COLO829 (cell line): ENCODE results near the gene SIL1.
"Not testable (repeated sequence)": the region's sequence is repeated elsewhere in the genome, so short reads cannot be mapped to it uniquely, and the experiment has no call there.

Source experiments
- DNase-seq: peaks from one replicate; pipeline ENCODE4 v3.0.0; 2012; ENCODE audit warnings: low spot score

The SIL1 gene

DNA sequence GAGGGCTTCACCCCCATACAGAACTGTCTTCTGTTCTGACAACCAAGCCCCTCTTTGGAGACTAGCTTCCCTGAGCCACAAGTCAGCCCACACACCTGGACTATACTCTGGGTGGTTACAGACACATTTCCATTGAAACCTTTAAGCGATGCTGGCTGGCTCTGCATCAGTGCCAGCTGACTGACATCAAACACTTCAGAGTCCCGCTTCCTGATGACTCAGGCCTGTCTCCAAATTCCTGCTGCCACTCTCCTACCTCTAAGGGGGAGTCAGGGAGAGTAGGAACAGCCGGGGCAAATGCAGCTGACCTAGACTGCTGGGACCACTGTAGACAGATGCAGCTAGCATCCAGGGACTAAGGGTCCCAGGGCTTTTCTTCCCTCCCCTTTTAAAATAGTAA lies 59.4 kb downstream of the SIL1 start:
- peak; percentile 29 for DNase-seq

DNA sequence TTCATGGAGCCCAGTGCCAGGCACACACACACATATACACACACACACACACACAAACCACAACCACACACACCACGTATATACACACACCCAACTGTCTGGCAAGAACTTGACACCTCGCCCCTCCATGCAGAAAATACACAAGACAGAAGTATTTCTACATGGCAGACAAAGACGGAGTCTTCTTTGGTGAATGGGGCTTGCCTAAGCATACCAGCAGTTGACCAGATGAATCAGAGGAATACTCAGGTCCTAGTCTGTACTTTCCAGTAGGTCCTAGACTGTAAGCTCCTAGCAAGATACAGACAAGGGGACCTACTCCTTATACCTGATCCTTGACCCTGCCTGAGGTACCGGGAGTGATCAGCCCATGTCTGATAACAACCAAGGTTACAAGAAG lies 60.1 kb downstream of the SIL1 start:
- DNase-seq, result no peak

DNA sequence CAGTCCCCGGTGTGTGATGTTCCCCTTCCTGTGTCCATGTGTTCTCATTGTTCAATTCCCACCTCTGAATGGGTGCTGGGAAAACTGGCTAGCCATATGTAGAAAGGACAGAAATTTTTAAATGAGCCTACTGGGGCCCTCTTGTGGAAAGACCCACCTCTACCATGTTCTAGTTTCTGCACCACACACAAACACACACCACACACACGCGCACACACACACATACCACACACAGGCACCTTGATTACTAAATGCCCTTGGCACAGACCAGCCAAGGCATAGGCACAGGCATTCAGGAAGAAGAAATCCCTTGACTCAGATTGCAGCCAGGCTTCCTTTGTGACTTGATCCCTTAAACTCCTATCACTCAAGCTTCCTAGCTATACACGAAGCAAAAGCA lies 60.5 kb downstream of the SIL1 start:
- DNase-seq, result peak; percentile 7

DNA sequence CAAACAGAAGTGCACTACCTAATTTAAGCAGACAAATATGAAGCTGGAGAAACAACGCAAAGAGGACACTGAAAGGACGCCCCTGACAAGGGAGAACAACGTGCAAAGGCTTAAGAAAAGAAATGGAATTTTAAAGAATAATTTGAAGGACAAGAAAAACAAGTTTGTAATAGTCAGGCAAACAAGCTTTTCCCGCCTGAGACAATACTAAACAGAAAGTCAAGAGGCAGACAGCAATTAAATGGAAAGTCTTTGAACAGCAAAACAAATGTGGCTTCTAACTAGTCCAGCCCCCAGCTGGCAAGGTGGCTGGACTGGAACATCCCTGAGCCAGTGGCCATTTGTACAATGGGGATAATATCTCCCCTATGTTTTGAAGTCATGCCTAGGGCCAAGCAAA lies 63.3 kb downstream of the SIL1 start:
- DNase-seq, result no peak

DNA sequence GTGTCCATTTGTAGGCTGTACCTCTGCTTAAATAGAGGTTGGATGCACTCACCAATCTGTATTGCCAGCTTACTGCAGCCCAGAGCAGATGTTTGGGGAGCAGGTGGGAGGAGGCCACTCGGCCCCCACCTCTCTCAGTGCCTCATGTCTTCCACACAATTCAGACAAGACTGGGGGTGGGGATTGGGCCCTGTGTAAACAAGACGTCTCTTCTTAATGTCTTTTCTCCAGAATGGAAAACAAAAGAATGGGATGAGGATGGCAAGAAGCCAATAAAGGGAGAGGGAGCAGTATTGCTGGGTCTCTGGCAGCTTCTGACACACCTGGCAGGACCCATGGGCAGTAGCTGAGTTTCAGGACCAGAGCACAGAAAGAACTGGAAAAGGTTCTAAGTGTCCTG lies 64.9 kb downstream of the SIL1 start:
- DNase-seq, result no peak

DNA sequence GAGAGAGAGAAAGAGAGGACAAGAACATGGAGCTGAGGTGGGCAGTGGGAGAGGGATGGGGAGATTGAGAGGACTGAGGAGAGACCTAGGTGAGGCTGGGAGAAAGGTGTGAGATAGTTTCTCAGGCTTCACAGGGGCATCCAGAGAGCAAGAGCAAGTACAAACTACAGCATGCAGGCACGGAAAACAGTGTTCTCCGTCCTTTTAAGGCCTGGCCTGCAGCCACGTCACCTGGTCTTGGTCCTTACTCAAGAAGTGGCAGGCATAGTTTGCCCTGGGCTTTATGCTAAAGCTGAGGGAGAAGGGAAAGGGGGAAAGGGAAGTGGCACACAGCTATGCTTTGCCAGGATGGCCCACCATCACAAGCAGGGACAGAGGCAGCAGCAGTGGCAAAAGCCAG lies 65.7 kb downstream of the SIL1 start:
- no peak for DNase-seq

DNA sequence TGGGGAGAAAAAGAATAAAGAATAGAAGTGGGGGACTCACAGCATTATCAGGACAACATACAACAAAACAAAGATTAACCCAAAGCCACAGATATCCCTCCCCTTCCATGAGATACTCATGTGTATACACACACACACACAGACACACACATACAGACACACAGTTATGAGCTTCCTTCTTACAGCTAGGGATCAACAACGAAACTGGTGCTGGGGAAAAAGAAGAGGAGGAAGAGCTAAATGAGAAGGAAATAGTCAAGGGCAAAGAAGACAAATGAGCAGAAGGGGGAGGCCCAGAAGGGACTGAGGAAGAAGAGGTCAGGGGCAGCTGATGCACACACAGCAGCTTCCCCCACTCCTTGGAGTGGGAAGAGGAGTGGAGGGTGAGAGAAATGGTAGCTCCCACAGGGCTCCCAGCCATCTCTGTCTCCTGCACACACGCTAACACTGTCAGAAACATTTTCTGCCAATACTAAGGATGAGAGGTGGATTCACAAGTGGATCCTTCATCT lies 66.2 kb downstream of the SIL1 start:
- no peak for DNase-seq

DNA sequence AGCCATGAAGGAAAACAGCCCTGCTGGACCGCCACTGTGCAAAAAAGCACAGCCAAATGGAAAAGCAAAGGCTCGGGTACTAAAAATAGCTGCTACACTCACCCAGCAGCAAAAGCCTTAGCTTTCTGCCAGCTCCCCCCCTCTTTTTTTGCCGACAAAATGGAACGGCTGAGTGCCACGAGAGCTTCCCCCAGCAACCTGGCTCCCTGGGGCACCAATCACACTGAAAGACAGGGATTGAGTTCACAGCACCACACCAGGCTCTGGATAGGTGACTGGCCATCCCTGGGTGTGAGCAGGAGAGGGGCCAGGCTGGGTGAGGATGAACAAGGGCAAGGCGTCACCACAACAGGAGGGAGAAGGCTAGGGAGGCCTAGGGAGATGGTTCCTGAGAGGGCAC lies 66.7 kb downstream of the SIL1 start:
- DNase-seq, result no peak

DNA sequence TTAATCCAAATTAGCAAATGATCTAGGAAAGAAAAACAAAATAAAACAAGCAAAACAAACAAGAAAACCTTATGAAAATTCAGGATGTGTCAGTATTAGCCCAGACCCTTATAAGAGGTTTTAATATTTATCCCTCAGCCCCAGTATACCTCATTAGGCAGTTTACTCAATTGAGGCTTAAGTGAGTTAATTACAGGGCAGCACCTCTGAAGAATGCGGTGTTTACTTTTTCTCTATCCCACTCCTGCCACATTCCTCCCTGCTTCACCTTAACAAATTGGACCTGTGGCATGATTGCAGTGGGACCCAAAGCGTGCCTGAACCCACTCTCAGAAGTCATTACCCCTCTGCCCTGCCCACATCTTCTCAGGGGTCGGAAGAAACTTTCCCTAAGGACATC lies 67.1 kb downstream of the SIL1 start:
- no peak for DNase-seq

DNA sequence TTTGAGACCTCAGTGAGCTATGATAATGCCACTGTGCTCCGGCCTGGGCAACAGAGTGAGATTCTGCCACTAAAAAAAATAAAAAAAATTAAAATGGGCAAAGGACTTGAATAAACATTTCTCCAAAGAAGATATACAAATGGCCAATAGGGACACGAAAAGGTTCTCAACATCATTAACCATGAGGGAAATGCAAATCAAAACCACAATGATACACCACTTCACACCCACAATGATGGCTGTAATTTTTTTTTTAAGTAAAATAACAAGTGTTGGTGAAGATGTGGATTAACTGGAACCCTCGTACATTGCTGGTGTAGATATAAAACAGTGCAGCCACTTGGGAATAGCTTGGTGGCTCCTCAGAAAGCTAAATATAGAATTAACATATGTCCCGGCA lies 68.0 kb downstream of the SIL1 start:
- DNase-seq, result no peak

DNA sequence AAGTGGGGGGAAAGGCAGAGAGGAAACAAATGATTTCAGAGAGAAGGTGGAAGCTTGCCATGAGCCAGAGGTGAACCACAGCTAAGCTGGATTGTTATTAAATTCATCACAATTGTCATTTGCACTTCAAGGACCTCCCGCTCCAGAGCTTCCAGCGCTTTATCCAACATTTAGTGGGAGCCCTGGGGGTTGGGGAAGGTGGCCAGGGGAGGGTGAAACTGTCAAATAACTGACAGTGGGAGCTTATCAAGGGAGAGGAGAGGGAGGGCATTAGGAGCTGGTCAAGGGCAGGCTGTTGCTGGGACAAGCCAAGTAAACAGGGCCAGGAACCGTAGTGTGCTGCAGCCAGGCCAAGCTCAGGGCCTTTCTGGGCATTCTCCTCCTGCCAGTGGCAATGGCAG lies 71.5 kb downstream of the SIL1 start:
- no peak for DNase-seq

DNA sequence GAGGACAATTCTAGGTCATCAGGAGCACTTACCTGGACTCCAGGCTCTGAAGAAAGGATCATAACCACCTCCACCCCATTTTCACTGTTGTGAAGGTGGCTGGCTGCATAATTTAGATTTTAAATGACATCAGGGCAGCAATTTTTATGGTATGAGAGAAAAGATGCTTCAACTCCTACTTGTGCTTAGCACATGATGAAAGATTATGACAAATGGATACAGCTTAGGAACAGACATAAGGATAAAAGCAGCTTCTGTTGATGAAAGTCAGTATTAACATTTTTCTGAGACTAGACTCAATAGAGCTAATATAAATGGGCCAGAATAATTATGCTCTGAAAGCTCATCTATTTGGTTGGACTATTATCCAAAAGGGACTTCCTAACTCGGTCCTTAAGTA lies 72.2 kb downstream of the SIL1 start:
- no peak for DNase-seq

DNA sequence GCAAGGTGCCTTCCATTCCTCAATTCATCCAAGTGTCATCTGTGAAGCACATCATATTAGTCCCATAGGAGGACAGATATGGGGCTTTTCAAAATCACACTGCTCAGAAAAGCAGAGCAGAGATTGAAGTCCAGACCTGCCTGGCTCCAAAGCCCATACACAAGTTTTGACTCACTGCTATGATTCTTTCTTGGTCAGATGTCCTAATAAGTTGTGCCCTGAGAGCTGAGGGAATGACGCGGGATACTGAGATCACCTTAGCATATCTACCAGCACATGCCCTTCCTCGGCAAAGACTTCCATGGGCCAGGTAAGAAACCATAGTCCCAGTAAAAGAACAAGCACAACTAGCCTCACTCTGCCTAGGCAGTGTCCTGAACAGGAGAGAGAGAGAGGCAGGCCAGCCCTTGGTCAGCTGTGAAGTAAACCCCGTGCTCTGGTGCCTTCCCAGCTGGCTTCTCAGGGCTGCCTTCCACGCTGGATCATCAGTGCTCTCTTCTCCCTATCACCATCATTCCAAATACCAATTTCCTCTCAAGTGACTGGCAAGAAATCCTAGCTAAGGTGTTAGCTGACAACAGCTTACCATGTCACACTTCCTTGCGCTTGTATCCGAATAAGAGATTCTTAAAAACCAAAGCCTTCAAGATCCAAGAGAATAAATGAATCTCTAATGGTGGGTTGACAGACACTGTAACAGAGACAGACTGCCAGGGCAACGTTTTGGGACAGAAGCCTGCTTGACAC lies 73.2 kb downstream of the SIL1 start:
- DNase-seq, result no peak

DNA sequence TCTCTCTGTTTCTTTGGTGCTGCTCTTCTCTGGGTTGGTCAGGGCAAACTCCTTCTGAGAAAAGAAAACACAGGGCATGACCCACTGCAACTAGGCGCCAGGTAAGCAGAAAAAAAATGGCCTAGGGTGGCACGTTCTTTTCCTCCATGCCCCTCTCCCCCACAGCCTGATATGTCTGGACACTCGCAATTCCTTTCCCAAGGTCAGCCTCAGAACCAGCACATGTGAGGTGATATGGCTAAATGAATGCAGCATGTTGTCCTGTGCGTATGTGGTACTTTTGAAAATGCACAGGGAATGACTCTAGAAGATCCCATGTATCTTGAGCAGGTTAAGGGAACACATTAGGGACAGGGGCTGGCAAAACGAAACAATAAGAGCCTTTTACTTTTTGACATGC lies 77.0 kb downstream of the SIL1 start:
- no peak for DNase-seq

DNA sequence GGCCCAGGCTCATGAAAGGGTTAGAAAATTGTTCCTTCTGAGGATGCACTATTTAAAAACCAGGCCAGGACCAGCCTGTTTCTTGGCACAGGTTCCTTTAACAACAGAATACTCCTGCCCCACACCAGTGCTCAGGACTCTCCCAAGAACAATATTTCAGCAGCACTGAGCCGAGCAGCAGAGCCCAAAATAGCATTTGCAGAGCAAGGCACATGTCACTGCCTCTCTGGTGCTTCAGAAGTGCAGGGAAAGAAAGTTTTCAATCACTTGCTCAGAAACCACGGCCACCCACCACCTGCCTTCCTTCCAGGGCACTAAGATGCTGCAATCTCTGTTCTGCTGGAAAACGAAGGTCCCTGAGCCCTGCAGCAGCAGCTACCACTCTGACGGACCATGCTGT lies 77.6 kb downstream of the SIL1 start:
- DNase-seq, result no peak

DNA sequence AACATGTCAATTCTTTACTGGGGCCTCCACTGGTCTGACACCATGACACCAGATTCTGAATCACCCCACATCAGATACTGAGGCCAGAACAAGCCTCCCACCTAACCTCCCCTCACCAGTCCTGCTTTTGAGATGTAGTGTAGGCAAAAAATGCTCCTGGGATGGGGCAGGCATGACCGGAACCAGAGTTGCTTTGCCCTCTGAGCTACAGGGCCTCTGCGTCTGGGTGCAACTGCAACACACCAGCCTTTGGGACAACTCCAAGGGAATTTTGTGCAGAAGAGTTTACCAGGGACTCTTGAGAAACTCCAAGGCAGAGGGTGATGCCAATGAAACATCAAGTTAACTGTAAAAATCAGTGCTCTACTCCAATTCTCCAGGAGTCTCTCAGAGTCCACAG lies 79.4 kb downstream of the SIL1 start:
- no peak for DNase-seq

DNA sequence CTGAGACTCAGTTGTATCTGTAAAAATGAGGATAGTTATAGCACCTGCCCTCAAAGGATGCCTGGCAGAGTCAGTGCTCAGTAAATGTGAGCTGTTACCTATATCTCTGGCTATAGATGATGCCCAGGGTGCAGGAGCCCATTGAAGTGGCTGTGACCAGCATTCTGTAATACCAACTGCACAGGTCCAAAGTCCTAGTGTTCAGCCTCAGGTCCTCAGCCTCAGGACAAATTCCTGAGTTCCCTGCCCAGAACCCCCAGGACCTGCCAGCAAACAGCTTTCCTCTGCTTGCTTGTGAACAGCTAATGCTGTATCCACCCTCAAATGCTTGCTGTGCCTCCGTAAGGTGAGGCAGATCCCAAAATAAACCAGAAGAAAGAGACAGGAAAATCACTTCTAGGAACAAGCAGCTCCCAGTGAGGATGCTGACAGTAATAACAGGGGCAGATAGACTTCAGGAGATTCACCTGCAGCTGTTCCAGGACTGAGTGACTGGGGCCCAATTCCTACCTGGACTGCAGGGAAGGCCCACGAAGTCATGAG lies 80.8 kb downstream of the SIL1 start:
- no peak for DNase-seq

DNA sequence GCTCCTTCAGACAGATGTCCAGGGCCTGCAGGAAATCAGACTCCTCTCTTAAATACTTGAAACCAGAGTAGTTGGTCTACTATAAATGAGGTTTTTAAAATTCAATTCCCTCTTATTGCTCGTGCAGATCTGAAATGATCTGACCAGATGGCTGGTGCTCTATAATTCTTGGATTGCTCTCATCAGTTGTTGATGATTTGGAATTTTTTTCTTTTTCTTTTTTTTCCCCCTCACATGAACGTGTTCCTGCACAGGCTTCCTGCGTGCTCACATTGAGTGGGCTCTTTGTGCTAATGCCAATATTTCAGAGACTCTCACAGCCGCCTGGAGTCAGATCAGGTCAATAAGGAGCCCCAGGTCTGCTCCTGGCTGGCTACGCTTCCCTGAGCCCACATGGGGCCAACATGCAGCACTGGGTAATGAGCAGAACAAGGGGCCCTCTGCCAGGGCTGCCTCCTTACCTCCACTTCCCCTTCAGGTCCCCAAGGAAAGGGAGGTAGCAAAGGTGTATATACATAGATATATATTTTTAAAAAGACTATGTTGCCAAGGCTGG lies 82.0 kb downstream of the SIL1 start:
- DNase-seq, result no peak

DNA sequence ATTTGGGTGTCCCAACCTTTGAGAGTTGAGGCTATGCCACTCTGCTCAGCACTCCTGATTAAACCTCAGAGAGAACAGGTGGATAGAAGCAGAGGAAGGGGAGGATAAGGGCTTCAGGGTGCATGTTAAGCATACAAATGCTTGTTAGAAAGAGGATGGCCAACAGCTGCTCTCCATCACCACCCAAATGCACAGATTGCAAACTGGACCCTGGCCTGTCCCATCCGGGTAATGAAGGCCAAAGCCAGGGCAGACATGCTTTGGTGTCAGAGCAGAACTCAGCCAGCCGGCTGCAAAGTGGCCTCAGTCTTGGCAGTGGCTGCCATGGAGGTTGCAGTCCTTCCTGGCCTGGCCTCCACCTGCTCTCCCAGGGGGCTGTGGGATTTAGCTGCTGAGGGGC lies 84.3 kb downstream of the SIL1 start:
- DNase-seq, result no peak

DNA sequence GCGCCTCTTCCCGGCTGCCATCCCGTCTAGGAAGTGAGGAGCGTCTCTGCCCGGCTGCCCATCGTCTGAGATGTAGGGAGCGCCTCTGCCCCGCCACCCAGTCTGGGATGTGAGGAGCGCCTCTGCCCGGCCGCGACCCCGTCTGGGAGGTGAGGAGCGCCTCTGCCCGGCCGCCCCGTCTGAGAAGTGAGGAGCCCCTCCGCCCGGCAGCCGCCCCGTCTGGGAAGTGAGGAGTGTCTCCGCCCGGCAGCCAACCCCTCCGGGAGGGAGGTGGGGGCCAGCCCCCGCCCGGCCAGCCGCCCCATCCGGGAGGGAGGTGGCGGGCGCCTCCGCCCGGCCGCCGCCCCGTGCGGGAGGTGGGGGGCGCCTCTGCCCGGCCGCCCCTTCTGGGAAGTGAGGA lies 85.8 kb downstream of the SIL1 start:
- not testable (repeated sequence) for DNase-seq

DNA sequence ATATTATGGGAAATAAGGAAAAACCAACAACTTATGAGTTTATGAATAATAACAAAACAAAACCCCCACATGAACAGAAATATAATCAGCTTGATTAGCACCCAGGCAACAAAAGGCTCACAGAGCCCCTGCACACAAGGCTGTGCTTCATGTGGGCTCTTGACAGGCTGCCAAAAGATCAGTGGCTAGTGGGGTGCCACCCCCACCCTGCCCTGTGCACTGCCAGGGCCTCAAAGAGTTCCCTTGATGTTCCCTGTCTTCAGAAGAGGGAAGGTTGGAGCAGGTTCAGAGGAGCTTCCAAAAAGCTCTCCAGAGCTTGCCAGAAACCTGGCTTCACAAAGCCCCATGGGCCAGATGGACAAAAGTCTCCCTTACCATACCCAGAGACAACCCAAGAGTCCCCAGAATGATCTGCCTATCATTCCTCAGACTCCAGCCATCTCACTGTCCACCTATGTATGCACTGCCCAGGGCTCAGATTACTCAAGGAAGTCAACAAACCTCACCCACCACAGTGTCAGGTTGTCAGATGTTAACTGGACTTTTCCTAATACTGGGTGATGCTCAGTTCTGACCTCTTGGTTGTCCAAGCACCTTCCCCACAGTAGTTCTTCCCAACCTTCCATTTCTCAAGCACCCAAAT lies 87.5 kb downstream of the SIL1 start:
- DNase-seq, result no peak

DNA sequence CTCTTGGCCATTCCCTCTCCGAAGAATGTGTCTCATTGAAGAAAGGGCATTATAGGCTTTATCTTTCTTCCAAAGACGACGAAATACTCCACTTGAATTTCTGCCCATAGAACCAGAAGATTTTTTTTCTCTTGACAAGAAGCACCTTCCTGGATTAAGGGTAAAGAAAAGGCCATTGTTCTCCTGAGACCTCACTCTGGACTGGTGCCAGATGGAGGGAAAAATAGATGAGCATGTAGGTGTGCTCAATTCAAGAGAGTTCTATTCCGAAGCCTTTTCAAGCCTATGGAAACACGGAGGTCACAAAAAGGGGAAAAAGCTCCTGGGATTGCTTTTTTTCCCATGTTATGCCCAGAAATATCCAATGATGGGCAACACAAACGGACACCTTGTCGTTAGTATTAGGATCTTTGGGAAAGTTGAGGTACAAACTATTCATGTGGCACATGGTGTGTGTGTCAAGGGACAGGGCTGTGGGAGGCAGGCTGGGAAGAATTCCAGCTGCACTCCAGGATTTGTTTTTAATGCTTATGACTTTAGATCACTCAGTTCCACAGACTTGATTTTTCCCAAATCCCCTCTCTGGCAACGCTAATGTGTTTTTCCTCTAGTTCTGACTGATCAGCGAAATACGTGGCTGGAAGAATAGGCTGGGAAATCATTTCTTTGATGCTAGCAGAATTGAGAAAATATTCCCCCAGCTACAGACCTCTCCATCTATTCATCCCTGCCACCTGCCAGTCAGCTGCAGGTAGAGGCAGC lies 89.9 kb downstream of the SIL1 start:
- DNase-seq, result no peak
